Neural cell (in vitro differentiated cells): ENCODE data around the gene NATD1. TPM values are rescaled to one million over a fixed set of nuclear protein-coding genes. Genes with fewer than 3 reads are reported as not detected.

Experiments
- H2AFZ ChIP-seq: fragments of 200-600, 300-800 bp; sonication (generic), shearing (Covaris generic); 2 replicates; pipeline ENCODE4 v1.6.0; 2014; ENCODE audit warnings: low read depth, mild to moderate bottlenecking, antibody characterized with exemption, low read length, moderate library complexity
- H3F3A ChIP-seq: fragments of 200-600 bp; shearing (Covaris generic); 2 replicates; pipeline ENCODE4 v1.6.1; 2016; ENCODE audit warnings: mild to moderate bottlenecking, moderate library complexity, mixed read lengths, antibody characterized with exemption, low read length; ENCODE audit not compliant: insufficient read depth, poor library complexity, severe bottlenecking
- H3K27ac ChIP-seq: fragments of 200-600, 300-800 bp; sonication (generic), shearing (Covaris generic); 2 replicates; pipeline ENCODE4 v1.5.1; 2014; ENCODE audit warnings: mild to moderate bottlenecking, low read length, moderate library complexity
- H3K27me3 ChIP-seq: fragments of 300-800, 200-600 bp; sonication (generic), shearing (Covaris generic); 2 replicates; pipeline ENCODE4 v1.6.0; 2014; ENCODE audit warnings: mild to moderate bottlenecking, low read depth, low read length, moderate library complexity; ENCODE audit not compliant: insufficient read depth
- H3K36me3 ChIP-seq: fragments of 300-800, 200-600 bp; sonication (generic), shearing (Covaris generic); 2 replicates; pipeline ENCODE4 v1.5.1; 2014; ENCODE audit warnings: mild to moderate bottlenecking, antibody characterized with exemption, low read length, moderate library complexity; ENCODE audit not compliant: insufficient read depth
- H3K4me2 ChIP-seq: fragments of 300-800, 200-600 bp; sonication (generic), shearing (Covaris generic); 2 replicates; pipeline ENCODE4 v1.6.0; 2014; ENCODE audit warnings: mild to moderate bottlenecking, low read length
- H3K4me3 ChIP-seq: fragments of 300-800, 200-600 bp; sonication (generic), shearing (Covaris generic); 2 replicates; pipeline ENCODE4 v1.5.1; 2014; ENCODE audit warnings: mild to moderate bottlenecking, low read length, moderate library complexity
- H3K79me2 ChIP-seq: fragments of 200-600 bp; shearing (Covaris generic); replicated peaks from 2 replicates; pipeline ENCODE4 v1.6.0; 2014; ENCODE audit warnings: mild to moderate bottlenecking, low read length, moderate library complexity; ENCODE audit not compliant: insufficient read depth
- H3K9ac ChIP-seq: fragments of 300-800, 200-600 bp; sonication (generic), shearing (Covaris generic); 2 replicates; pipeline ENCODE4 v1.6.1; 2016; ENCODE audit warnings: mild to moderate bottlenecking, low read length, mixed read lengths
- H3K9me2 ChIP-seq: fragments of 200-600 bp; shearing (Covaris generic); 2 replicates; pipeline ENCODE4 v1.6.1; 2016; ENCODE audit warnings: mild to moderate bottlenecking, low read length, mixed read lengths; ENCODE audit not compliant: insufficient read depth
- H3K9me3 ChIP-seq: fragments of 200-600, 300-800 bp; sonication (generic), shearing (Covaris generic); 2 replicates; pipeline ENCODE4 v1.6.1; 2016; ENCODE audit warnings: mild to moderate bottlenecking, mixed run types, low read length, moderate library complexity, mixed read lengths
- H4K20me1 ChIP-seq: fragments of 200-600 bp; shearing (Covaris generic); 2 replicates; pipeline ENCODE4 v1.6.1; 2016; ENCODE audit warnings: mild to moderate bottlenecking, mixed run types; ENCODE audit not compliant: insufficient read depth
- EP300 ChIP-seq: fragments of 450-650 bp; conservative IDR thresholded peaks from 2 replicates; pipeline ENCODE4 v1.6.1; 2014; ENCODE audit warnings: antibody characterized with exemption, mild to moderate bottlenecking, moderate library complexity; ENCODE audit not compliant: poor library complexity, severe bottlenecking
- EZH2 ChIP-seq: fragments of 200-600, 300-800 bp; shearing (Covaris generic), sonication (generic); IDR thresholded peaks from 2 replicates; pipeline ENCODE4 v1.6.1; 2014; ENCODE audit warnings: antibody characterized with exemption, low read length, borderline replicate concordance, mild to moderate bottlenecking; ENCODE audit not compliant: insufficient read depth, poor library complexity, severe bottlenecking
- MXI1 ChIP-seq: fragments of 450-650 bp; conservative IDR thresholded peaks from 2 replicates; pipeline ENCODE4 v1.6.1; 2014; ENCODE audit warnings: antibody characterized with exemption, mild to moderate bottlenecking; ENCODE audit not compliant: poor library complexity, severe bottlenecking
- POLR2AphosphoS5 ChIP-seq: IDR thresholded peaks from 2 replicates; pipeline ENCODE4 v1.6.1; 2012
- RAD21 ChIP-seq: fragments of 450-650 bp; conservative IDR thresholded peaks from 2 replicates; pipeline ENCODE4 v1.6.1; 2014; ENCODE audit warnings: antibody characterized with exemption, mild to moderate bottlenecking, moderate library complexity
- REST ChIP-seq: IDR thresholded peaks from 2 replicates; pipeline ENCODE4 v1.6.1; 2012; ENCODE audit warnings: borderline replicate concordance
- SMC3 ChIP-seq: fragments of 450-650 bp; conservative IDR thresholded peaks from 2 replicates; pipeline ENCODE4 v1.6.1; 2014; ENCODE audit warnings: antibody characterized with exemption, mild to moderate bottlenecking, moderate library complexity; ENCODE audit not compliant: poor library complexity
- TAF1 ChIP-seq: IDR thresholded peaks from 2 replicates; pipeline ENCODE4 v1.6.1; 2012; ENCODE audit warnings: low read depth
- polyA plus RNA-seq: library from polyadenylated mRNA; depleted of rRNA; stranded (reverse); fragments of >200 nt; gene quantifications from 2 replicates; pipeline ENCODE4 v1.2.3, GENCODE V29; 2014
- TF ChIP-seq, protein P1 (sequence below): fragments of 450-650 bp; IDR thresholded peaks from 2 replicates; pipeline ENCODE4 v1.5.1; 2014; ENCODE audit warnings: antibody characterized with exemption, mild to moderate bottlenecking, moderate library complexity; ENCODE audit not compliant: poor library complexity, severe bottlenecking

Gene NATD1
- polyA plus RNA-seq, 1 donor from 2014 or later, result 2.8 TPM

DNA sequence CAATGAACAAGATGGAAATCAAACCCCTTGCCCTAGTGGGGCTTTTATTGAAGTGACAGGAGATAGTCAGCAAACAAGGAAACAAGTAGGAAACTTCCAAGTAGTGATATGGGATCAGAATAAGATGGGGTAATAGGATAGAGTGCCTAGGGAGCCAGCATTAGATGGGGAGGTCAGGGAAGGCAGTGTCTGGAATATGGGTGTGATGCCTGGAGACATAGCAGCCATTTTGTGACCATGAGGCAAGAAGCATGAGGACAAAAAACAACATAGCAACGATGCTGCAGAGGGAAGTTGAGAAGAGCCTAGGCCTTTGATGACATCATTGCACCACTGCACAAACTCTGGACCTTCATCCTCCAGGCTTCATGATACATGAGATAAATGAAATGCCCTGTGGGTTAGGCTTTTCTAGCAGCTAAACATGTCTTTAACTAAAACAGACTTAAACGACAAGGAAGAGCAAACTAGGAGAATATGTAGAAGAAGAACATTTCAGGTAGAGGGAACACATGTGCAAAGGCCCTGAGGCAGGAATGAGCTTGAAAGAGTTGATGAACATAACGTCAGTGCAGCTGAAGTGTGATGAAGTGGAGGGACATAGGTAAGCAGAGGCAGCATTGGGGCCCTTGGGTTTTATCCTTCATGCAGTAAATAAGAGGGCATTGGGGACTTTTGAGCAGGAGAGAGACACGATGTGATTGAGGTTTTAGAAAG lies 21.0 kb downstream of the NATD1 start:
- H3K9ac ChIP-seq, result no peak overlapping the region
- no peak for TF ChIP-seq REST
- TF ChIP-seq RAD21, result no peak
- TF ChIP-seq TAF1, result no peak
- TF ChIP-seq EP300, result no peak
- no peak for TF ChIP-seq MXI1
- TF ChIP-seq, protein P1, sequence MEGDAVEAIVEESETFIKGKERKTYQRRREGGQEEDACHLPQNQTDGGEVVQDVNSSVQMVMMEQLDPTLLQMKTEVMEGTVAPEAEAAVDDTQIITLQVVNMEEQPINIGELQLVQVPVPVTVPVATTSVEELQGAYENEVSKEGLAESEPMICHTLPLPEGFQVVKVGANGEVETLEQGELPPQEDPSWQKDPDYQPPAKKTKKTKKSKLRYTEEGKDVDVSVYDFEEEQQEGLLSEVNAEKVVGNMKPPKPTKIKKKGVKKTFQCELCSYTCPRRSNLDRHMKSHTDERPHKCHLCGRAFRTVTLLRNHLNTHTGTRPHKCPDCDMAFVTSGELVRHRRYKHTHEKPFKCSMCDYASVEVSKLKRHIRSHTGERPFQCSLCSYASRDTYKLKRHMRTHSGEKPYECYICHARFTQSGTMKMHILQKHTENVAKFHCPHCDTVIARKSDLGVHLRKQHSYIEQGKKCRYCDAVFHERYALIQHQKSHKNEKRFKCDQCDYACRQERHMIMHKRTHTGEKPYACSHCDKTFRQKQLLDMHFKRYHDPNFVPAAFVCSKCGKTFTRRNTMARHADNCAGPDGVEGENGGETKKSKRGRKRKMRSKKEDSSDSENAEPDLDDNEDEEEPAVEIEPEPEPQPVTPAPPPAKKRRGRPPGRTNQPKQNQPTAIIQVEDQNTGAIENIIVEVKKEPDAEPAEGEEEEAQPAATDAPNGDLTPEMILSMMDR, result no peak
- TF ChIP-seq POLR2AphosphoS5, result no peak
- no peak for TF ChIP-seq EZH2
- no peak for TF ChIP-seq SMC3
- H2AFZ ChIP-seq, result no peak overlapping the region

GRCh38 chr17:21231533-21231932 lies 21.7 kb downstream of the NATD1 start:
- Histone ChIP-seq H3K36me3 (no peaks in the 10 kb centered on the region), H3K27me3 (no peaks in the 10 kb centered on the region), H3K4me3 (no peak overlapping the region), H4K20me1 (no peaks in the 10 kb centered on the region), H3F3A (no peaks in the 10 kb centered on the region), H3K4me2 (no peak overlapping the region), H3K9me3 (no peaks in the 10 kb centered on the region), H3K9ac (no peak overlapping the region), H3K79me2 (no peaks in the 10 kb centered on the region), H3K27ac (no peak overlapping the region), H3K9me2 (no peaks in the 10 kb centered on the region), H2AFZ (no peak overlapping the region)
- TF ChIP-seq EP300, result no peak
- TF ChIP-seq REST, result no peak
- TF ChIP-seq EZH2, result no peak
- no peak for TF ChIP-seq MXI1
- TF ChIP-seq, protein P1, result no peak
- TF ChIP-seq SMC3, result no peak

More for the DNA sequence above, 21.0 kb downstream of the NATD1 start:
- no peaks in the 10 kb centered on the region for H4K20me1 ChIP-seq
- no peaks in the 10 kb centered on the region for H3K9me3 ChIP-seq
- no peak overlapping the region for H3K4me3 ChIP-seq
- no peak overlapping the region for H3K4me2 ChIP-seq
- H3K9me2 ChIP-seq, result no peaks in the 10 kb centered on the region
- H3K36me3 ChIP-seq, result no peaks in the 10 kb centered on the region
- no peak overlapping the region for H3K27ac ChIP-seq
- H3K79me2 ChIP-seq, result no peaks in the 10 kb centered on the region
- no peaks in the 10 kb centered on the region for H3F3A ChIP-seq
- no peaks in the 10 kb centered on the region for H3K27me3 ChIP-seq
